HG03442 (cell line): ENCODE data around the gene CRISPLD2.
"Not testable (repeated sequence)": the region's sequence is repeated elsewhere in the genome, so short reads cannot be mapped to it uniquely, and the experiment has no call there.

Experiments
- ATAC-seq: cut with Tn5 transposase; IDR thresholded peaks from one replicate; pipeline ENCODE4 v1.9.1; 2021; ENCODE audit warnings: mild to moderate bottlenecking, moderate library complexity; ENCODE audit not compliant: unreplicated experiment

The CRISPLD2 gene

DNA sequence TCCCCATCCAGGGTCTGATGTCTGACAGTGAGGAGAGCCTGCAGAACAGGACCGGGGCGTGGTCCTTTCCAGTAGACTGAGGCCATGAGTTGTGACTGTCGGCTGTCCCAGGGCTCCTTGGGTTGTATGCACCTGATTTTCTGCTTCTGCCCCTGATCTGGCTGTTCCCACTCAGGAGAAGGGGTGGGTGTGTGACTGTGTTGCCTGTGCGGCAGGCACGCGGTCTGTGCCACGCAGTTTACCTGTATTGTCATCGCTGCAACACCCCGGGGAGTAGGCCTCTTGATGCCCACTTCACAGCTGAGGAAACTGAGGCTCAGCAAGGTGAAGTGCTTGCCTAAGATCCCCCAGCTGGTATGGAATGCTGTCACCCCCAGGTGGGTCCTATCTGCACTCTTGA is 1.4 kb downstream of the CRISPLD2 start:
- no peak for ATAC-seq

DNA sequence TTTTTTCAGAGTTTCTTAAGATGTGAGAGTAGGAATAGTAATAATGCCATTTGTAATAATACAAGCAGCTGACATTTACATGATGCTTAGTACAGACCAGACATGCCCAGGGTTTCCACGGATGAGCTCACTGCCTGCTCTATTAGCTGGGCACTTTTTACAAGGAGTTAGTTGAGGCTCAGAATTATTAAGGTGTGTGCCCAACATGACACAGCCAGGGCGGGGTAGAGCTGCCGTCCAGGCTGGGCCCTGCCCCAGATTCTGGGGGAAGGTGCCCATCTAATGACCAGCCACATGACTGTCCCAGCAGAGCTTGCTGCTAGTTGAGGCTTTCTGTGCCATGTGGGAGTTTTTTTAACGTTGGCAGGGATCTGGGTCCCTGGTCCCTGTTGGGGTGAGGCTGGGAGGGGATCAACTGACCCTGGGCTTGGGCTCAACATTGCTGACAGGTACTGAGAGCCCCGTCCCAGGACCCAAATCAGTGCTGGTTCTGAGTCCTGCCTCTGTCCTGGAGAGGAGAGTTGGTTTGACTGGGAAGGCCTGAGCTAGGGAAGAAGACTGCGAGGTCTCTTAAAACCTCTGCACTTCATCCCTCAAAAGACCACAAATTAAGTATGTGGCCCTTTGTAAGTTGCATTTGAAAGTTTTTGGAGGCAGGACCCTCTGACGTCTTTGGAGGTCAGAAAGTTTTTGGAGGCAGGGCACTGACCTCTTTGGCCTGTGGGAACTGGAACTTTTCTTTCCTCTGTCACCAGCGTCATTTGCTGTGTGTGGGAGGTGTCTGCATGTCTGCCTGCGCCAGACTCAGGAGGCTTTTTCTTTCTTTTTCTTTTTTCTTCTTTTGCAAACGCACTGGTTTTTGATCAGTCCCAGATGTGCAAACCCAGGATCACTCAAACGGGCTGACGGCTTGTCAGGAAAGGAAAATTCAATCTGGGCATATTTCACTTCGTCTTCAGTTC is 2.2 kb downstream of the CRISPLD2 start:
- ATAC-seq = no peak

DNA sequence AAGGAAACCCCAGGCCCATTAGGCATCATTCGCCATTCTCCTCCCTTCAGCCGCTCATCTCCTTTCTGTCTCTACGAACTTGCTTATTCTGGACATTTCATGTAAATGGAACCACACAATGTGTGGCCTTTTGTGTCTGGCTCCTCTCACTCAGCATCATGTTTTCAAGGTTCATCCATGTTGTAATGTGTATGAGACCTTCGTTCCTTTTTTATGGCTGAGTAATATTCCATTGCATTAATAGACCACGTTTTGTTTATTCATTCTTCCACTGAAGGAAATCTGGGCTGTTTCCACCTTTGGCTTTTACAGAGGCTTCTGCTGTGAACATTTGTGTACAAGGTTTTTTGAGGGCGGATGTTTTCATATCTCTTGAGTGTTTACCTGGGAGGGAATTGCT is 3.2 kb downstream of the CRISPLD2 start:
- no peak for ATAC-seq

- ATAC-seq = no peak
These were observed 3.7 kb downstream of the CRISPLD2 start for GRCh38 chr16:84823484-84823883.

GRCh38 chr16:84823926-84824325 is 4.1 kb downstream of the CRISPLD2 start:
- ATAC-seq = no peak

- no peak for ATAC-seq
These were observed 6.2 kb downstream of the CRISPLD2 start for GRCh38 chr16:84825896-84826557.

GRCh38 chr16:84826558-84826941 is 6.8 kb downstream of the CRISPLD2 start:
- ATAC-seq = no peak

DNA sequence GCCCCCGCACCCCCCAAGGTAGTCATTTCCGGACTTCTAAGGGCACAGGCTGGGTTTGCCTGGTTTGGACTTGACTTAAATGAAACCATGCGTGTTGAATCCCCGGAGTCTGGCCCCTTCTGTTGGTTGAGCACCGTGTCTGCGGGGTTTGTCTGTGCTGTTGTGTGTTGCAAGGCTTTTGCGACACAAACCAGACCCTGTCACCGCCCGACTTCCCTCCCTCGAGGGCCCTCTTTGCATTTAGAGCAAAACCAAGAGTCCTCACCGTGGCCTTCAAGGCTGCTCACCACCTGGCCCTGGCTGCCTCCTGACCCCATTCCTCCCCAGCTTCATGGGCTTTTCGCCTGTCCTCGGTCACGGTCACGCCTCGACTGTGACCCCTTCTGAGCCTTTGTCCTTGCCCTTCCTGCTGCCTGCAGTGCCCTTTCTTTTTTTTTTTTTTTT is 7.4 kb downstream of the CRISPLD2 start:
- ATAC-seq = no peak

DNA sequence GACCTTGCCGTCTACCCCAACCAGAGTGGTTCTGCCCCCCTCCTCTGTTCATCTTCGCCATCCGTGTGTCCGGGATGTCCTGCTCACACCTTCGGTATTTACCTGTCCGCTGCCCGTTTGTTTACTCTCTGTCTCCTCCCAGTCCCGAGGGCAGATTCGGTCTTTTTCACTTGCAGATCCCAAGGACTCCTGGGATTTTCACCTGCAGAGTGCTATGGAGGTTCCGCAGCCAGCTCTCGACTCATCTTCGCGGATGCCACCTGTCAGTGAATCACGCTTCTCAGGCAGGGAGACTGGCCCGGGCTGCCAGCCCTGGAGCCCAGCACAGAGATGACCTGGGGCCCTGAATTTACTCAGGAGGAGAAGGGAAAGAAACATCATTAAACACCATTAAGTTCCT is 8.1 kb downstream of the CRISPLD2 start:
- no peak for ATAC-seq

- ATAC-seq = no peak
These were observed 8.5 kb downstream of the CRISPLD2 start for GRCh38 chr16:84828322-84828721.

DNA sequence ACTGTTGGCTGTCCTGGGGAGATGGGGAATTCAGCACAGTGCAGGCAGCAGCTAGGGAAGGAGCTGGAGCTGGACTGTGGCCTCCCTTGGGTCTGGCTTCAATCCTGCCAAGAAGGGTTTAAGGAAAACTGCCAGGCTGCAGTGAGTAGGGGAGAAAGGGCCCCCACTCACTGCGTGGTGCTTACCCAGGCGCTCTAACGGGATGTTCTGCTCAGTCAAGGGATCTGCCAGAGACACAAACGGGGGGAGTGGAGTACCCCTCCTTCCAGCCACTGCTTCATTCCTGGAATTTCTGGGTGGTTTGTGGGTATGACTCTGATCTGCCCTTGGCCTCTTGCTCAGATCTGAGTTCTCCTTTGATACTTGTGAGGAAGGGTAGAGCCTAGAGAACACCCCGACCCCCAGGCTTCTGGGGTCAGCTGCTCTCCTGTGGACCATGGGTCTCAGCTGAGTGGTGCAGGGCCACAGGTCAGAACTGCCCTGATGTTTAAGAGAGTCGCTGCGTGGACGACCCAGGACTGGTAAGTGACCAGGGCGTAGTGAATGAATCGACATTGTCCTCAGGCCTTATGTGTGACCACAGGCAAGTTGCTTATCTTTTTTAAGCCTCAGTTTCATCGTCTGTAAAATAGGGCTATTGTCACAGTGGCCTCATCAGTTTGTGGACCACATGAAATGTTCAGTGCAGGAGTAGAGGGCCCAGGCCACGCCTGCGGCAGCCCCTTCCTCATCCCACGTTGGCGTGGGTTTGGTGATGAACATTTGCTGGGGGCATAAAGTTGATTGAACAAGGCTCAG is 9.6 kb downstream of the CRISPLD2 start:
- no peak for ATAC-seq

DNA sequence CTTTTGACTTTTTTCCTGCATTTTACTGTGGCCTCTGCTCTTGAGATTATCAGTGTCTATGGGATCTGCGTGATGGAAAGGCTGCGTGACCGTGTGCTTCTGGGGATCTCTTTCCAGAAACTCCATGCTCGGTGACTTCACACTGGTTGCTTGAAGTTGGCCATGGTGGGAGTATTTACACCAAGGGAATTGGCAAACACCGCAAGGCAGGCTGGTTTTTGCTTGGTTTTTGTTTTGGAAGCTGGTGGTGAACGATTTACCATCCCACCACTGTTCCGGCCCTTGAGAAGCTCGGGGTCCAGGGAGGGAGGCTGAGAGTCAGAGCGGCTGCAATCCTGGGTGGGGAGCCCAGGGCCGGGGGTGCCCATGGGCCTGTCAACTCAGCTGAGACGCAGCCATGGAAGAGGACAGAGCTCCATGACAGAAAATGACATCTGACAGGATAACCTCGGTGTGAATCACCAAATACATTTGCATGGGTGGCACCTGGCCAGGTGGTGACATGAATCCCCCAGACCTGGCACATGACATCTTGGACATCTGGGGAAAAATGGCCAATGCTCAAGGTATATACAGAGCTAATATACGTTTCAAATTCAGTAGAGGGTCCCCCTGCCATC is 11.1 kb downstream of the CRISPLD2 start:
- ATAC-seq = no peak

- ATAC-seq = not testable (repeated sequence)
These were observed 11.9 kb downstream of the CRISPLD2 start for GRCh38 chr16:84831728-84832127.

- no peak for ATAC-seq
These were observed 12.8 kb downstream of the CRISPLD2 start for GRCh38 chr16:84832488-84833143.

DNA sequence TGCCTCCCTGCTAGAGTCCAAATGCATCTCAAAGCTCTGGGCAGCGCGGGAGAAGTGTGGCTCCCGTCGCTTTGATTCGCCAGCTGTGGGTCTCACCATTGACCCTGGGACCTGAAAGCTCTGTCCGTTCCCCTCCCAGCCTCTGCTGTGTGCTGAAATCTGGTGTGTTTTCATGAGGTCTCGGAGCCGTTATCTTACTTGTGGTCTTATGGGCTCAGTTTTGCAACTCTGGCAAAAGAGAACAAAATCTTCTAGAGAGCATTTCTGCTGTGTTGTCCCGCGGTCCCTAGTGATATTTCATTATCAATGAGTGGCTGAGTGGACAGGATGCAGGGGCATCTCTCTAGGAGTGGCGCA is 13.3 kb downstream of the CRISPLD2 start:
- no peak for ATAC-seq

DNA sequence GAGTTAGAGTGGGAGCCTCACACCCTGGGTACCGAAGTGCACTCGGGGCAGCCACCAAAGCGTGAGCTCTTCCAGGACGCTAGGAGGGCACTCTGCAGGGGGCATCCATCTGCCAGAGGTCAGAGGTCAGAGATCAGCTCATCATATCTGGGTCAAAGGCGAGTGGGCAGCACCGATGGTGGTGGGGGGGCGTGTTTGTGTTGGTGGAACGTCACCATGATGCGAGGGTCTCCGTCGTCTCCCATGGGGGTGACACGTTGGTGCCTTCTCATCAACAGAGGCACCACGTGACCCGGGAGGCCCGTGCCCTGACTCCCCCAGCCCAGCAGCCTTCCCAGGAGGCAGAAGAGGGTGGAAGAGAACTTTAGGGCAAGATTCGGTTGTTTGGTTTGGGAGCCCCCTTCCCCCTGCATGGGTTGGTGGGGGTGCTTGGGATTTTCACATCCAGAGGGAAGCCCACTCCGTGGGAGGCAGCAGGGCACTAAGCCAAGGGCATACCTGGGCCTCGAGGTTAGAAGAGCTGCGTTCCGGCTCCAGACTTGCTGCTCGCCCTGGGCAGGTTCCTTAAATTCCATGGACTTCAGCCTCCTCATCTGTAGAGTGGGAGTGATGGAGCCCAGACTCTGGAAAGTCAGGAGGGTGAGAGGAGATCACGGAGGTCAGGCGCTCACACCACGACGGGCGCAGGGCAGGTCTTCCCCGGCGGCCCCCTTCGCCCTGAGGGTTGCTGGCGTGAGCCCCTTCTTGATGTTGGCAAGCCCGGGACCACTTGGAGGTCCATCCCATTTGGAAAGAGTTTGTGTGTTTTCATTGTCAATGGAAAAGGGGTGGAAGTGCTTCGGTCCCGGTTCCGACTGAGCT is 14.0 kb downstream of the CRISPLD2 start:
- no peak for ATAC-seq

- ATAC-seq = no peak
These were observed 14.6 kb downstream of the CRISPLD2 start for GRCh38 chr16:84834403-84834772.

- ATAC-seq = no peak
These were observed 16.5 kb downstream of the CRISPLD2 start for GRCh38 chr16:84836234-84836647.

DNA sequence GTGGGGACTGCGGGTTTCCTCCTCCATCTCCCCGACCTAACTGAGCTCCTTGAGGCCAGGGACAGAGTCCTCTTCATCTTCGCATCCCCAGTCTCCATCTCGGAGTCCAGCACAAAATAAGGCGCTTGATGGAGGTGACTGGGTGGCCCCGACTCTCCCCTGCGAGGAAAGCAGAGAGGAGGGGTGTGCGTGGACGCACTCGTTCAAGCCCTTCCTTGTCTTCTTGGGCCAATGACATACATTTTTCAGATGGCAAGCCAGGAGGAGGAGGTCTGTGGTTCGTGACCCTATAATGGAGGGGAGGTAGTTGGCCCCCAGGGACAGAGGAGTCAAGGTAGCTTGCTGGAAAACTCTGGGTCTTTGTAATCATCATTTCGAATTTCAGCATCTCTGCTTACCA is 17.2 kb downstream of the CRISPLD2 start:
- no peak for ATAC-seq
